Fibroblast of villous mesenchyme (primary cell): ENCODE data around the gene SACM1L. TPM values are rescaled to one million over a fixed set of nuclear protein-coding genes. Genes with fewer than 3 reads are reported as not detected.

Source experiments
- DNase-seq: peaks from one replicate; pipeline ENCODE4 v3.0.0-alpha.2; 2010; ENCODE audit warnings: low read depth
- H3K4me3 ChIP-seq: 2 replicates; pipeline ENCODE4 v1.5.1; 2011; ENCODE audit warnings: low read depth, mild to moderate bottlenecking, low read length
- small RNA-seq: library from RNA; depleted of rRNA; stranded (forward); fragments of <200 nt; gene quantifications from one replicate; pipeline ENCODE3, GENCODE V24; 2012
- total RNA-seq: library from RNA; depleted of rRNA; stranded (reverse); fragments of >200 nt; gene quantifications from 2 replicates; pipeline ENCODE4 v1.2.3, GENCODE V29; 2012
- TF ChIP-seq, protein P1 (sequence below): IDR thresholded peaks from 2 replicates; pipeline ENCODE4 v1.5.1; 2012; ENCODE audit warnings: low read depth, mild to moderate bottlenecking, low read length; ENCODE audit not compliant: insufficient read depth

Gene SACM1L
- total RNA-seq, 1 donor: 53.1 TPM

DNA sequence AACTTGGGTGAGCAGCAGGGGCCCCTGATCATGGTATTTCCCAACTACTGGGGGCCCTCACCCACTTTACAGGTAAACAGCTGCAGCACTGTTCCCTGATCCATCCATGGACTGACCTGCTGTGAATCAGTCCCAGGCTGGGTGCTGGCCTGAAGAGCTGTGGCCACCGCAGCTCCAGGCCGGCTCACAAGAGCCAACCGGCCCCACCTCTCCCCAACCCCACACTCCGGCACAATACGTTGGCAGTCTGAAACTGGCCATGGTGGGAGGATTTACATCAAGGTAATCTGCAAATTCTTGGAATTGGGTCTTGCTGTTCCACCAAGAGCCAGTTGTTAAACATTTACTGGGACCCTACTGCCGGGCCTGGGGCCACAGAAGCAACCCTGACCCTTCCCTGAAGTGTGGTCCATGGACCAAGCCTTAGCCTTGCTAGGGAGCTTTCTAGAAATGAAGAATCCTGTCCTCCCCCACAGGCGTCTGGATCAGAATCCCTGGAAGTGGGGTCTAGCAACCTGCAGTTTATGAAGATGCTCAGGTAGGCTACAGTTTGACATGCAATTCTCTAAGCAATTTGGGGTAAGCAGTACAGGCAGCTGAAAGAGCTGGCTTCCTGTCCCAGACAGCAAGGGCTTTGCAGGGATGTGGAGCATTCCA is 103.4 kb downstream of the SACM1L start:
- TF ChIP-seq, protein P1, sequence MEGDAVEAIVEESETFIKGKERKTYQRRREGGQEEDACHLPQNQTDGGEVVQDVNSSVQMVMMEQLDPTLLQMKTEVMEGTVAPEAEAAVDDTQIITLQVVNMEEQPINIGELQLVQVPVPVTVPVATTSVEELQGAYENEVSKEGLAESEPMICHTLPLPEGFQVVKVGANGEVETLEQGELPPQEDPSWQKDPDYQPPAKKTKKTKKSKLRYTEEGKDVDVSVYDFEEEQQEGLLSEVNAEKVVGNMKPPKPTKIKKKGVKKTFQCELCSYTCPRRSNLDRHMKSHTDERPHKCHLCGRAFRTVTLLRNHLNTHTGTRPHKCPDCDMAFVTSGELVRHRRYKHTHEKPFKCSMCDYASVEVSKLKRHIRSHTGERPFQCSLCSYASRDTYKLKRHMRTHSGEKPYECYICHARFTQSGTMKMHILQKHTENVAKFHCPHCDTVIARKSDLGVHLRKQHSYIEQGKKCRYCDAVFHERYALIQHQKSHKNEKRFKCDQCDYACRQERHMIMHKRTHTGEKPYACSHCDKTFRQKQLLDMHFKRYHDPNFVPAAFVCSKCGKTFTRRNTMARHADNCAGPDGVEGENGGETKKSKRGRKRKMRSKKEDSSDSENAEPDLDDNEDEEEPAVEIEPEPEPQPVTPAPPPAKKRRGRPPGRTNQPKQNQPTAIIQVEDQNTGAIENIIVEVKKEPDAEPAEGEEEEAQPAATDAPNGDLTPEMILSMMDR: no peak
- no peak overlapping the region for H3K4me3 ChIP-seq
- no peak for DNase-seq

DNA sequence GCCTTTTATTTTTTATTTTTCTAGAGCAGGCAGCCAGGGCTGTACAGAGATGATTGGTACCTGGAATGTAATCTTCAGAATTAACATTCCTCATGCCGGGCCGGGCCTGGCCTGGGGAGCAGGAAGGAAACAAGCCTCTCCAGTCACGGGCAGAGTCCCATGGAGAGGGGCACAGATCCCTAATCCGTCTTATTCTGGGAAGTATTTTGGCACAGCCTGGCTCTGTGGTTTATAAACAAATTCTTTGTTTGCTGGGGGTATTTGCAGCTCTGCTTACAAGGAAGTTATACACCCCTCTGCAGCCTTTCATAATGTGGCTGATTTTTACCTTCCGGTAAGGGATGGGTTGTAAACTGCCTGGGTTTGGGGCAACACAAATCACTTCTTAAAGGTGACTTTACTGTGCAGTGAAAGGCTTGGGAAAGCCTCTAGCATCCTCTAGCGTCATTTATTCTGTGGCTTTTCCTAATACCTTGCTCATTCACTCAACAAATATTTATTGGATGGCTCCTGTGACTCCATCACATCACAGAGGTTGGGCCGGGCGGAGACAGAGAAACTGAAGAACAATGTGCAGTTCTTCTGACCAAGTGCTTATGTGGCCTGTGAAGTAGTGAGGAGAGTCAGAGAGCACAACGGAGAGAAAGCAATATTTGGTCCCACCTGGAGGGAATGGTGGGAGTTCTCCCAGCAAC is 104.4 kb downstream of the SACM1L start:
- TF ChIP-seq, protein P1: no peak
- H3K4me3 ChIP-seq: no peak overlapping the region
- DNase-seq: no peak

DNA sequence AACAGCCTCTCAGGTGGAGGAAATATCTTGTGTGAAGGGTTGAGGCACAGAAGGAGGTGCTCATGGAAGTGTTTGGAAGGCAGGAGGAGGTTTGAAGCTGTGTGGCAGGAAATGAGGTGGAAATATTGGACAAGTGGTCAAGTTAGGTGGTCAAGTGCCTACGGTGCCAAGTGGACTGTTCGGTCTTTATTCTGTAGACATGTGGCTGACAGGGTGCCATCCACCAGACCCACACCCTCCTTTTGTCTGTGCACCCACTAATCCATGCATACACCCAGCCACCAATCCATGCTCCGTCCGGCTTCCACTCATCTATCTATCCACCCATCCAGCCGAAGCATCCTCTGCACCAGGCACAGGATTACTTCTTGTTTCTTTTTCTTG is 105.0 kb downstream of the SACM1L start:
- H3K4me3 ChIP-seq: no peak overlapping the region
- TF ChIP-seq, protein P1: no peak
- DNase-seq: no peak

DNA sequence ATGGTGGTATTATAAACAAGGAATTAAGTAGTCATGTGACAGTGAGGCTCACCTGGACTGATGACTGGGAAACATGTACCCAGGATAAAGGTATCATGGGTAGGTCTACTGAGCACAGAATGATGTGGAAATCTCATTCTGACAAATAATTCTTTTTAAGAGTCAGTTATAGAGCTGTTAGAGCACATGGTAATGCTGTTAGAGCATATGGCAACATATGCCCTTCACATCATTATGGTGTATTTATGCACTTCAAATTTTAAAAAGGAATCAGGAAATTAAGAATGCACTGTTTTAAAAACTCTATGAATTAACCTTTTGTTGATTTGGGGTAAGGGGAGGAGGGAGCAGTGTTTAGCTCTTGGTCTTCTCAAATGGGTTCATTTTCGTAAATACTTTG is 105.5 kb downstream of the SACM1L start:
- H3K4me3 ChIP-seq: no peak overlapping the region
- no peak for DNase-seq
- TF ChIP-seq, protein P1: no peak

Small RNAs within 50 kb of the gene (small RNA-seq; reads per million reads assigned to genes)
- gene RN7SL145P: not detected

Other genes starting within 250 kb of the SACM1L start
- gene LIMD1, start 94.6 kb upstream of the SACM1L start, total RNA-seq: 15.8 and 23.7 TPM in 2 replicates
- gene SLC6A20, start 107.1 kb downstream of the SACM1L start, total RNA-seq: not detected in 2 replicates
- 13.2 and 18.6 TPM in 2 replicates for gene LZTFL1, start 152.7 kb downstream of the SACM1L start, total RNA-seq
- not detected in 2 replicates for gene CCR9, start 197.1 kb downstream of the SACM1L start, total RNA-seq